NCI-H1417 (cell line): ENCODE data around the gene UBE3B.

Source experiments
- DNase-seq, 3 experiments: peaks; one replicate each; lab custom pipeline; 2025; lab: John Stamatoyannopoulos, UW

UBE3B gene

DNA sequence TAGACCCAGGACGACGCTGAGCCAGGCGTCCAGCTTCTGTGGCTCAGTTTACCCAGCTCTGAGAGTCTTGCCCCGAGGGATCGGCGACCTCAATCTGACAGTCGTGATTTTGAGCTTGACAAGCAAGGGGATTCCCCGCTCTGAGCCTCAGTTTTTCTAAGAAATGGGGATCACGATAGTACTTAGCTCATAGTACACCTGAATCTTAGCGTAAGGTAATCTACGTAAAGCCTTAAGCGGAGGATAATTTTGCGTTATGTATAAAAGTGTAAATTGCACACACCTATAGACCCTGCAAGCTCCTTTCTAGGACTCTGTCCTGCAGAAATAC lies 96.4 kb downstream of the UBE3B start:
- no peak for DNase-seq

DNA sequence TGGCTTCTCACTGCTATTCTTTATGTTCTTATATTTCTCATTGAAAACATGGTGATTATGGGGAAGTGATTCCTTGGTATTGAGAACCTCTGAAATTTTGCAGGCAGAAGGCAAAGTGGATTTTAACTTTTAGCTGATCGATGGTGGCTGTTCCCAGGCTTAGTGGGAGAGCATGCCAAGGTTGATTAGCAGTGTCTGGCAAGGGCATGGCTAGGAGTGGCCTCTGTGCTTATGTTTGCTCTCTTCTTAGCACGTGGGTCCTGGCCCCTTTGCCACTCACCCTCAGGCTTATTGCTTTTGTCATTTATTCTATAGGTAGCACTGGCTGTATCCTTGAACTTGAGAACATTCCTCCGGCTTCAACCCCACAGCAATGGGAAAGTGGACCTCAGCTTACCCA lies 98.2 kb downstream of the UBE3B start:
- no peak for DNase-seq

DNA sequence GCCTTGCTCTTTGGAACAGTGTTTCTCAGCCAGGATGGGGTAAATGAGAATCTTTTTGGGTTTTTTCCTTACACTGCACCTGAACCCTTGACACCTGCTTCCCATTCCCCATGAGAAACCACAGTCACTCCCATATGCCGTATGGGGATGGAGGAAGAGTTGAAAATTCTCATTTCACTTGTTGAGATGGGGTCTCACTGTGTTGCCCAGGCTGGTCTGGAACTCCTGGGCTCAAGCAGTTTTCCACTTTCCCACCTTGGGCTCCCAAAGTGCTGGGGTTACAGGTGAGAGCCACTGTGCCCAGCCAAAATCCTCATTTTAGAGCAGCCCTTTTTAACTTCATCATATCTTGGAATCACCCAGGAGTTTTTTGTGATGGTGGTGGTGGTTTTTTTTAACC lies 99.9 kb downstream of the UBE3B start:
- no peak for DNase-seq

DNA sequence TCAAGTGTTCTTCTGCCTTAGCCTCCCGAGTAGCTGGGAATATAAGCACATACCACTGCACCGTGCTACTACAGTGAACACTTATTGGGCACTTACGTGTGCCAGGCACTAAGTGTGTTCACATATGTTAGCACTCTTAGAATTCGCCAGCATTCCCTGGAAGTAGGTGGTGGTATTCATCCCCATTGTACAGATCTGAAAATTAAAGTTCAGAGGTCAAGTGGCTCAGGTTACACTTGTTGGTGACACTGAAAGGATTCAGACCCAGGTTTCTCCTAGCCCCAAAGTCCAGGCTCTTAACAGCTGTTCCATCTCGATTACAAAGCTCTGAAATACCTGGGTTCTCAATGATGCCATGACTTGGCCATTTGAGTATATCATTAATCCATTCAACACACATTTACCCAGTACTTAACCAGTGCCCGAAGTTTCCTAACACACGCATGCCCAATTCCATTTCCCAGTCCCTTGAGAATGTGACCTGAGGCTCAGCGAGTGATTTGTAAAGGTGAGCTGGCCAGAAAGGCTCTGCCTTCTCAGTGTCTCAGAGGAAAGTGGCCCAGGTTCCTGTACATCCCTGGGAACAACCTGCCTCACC lies 101.0 kb downstream of the UBE3B start:
- no peak for DNase-seq

DNA sequence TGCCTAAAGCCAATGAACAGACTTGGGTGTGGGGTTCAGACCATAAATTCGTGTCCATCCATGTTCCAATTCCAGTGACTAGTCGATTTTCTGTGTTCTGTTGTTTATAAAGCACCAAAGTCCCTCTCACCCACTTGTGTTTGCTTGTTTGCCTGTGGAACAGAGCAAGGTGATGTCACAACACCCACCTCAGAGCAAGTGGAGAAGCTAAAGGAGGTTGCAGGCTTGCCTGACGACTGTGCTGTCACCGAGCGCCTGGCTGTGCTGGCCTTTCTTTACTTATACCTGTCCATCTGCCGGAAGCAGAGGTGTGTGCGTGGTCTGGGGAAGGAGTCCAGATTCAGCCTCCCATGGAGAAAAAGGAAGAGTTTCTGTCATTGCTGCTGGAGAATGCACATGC lies 102.2 kb downstream of the UBE3B start:
- no peak for DNase-seq

DNA sequence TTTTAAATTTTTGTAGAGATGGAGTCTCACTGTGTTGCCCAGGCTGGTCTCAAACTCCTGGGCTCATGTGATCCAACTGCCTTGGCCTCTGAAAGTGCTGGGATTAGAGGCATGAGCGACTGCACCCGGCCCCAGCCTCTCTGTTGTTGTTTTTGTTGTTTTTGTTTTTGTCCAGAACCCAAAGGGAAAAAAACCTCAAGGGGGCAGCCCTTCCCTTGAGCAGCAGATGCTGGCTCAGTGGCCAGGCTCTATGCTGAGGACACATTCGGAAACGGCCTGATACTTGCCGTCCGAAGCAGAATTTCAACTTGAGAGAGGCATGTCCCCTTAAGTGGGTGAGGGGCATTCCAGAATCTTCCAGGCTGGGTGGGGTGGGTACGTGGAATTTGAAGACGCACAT lies 102.8 kb downstream of the UBE3B start:
- DNase-seq, result no peak

DNA sequence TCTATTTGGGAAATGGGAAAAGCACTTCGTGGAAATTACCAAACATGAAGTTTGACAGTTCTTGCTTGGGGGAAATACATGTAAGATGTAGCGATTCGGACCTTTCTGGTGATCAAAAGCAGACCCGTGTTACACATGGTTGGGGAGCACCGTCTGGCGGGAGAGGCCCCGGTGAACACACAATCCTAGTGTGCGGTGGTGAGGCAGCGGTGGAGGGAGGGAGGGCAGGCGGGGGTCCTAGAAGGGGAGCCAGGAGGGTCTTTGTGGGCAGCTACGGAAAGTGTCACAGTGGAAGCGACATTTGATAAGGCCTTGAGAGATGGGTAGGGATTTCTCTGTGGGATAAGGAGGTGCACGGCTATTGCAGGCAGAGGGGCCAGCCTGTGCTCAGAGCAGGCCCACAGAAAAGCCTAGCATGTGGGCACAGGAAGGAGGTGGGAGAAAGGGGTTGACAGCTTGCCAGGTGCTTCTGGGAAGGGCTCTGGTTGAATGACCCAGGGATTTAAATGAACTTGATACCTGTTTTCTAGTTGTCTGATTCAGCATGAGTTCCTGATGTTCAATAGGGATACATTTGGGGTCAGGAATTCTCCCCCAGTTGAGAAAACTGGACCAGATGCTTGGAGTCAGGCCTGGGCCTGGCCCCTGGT lies 103.4 kb downstream of the UBE3B start:
- no peak for DNase-seq

DNA sequence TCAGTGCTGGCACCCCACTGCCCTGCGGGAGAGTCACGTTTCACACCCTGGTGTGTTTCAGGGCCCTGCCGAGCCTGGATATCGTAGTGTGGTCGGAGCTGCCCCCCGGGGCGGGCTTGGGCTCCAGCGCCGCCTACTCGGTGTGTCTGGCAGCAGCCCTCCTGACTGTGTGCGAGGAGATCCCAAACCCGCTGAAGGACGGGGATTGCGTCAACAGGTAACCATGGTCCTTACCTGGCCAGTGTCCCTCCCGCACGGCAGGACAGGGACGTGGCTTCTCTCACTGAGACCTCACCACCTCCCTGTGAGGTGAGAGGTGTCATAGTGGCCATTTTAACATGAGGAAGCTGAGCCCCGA lies 103.9 kb downstream of the UBE3B start:
- DNase-seq, result no peak

DNA sequence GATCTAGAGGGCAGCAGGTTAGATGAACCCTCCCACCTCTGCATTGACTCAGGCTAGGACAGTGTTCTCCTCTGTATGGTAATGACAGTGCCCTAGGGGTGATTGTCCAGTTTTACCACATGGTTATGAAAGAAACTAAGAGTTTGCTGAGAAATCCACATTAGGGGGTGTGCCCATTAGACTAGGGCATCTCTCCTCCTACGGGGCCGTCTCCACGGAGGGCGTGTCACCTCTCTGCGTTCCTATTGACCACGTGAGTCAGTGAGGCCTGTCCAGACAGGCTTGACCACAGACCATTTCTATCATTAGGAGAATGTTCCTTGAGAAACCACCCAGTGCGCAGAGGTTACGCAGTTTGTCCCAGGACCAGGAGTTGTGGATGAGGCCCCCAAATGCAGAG lies 104.4 kb downstream of the UBE3B start:
- no peak for DNase-seq

DNA sequence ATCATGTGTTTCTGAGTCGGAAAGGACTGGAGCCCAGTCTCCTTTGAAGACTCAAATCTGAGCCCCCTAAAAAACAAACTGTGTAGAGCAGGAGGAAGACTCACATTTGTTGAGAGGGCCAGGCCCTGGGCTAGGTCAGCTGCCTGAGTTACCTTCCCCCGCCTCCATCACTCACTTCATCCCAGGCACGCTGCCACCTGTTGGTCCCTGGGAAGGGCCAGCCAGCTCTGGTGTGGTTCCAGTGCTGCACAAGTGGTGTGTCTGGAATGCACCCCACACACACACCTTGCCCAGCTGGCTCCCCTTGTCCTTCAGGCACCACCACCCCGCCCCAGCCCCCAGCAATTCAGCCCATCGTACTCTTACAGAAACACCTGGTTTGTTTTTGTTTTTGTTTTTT lies 105.2 kb downstream of the UBE3B start:
- DNase-seq, result no peak

DNA sequence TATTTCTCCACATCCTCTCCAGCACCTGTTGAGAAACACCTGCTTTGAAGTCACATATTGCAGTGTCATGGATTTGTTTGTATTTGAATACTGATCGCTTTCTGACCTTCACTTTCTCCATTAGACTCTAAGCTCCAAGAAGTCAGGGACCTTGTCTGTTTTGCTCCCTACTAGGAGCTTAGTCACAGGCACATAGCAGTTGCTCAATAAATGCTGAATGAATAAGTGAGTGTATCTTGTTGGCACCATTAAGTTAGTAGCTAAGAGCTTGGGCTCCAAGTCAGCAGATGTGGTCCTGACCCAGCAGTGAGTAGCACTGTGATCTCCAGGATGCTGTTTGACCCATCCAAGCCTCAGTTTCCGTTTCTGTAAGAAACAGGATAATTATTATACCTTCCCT lies 106.3 kb downstream of the UBE3B start:
- DNase-seq, result no peak
